Neuronal stem cell (in vitro differentiated cells): ENCODE results near the gene RIN3.

Experiments
- DNase-seq: peaks from one replicate; pipeline ENCODE4 v3.0.0-alpha.2; 2013; ENCODE audit warnings: low spot score
- H2AFZ ChIP-seq: one replicate; pipeline ENCODE4 v1.6.1; 2013; ENCODE audit warnings: mild to moderate bottlenecking, low read length, inconsistent platforms
- H2AK5ac ChIP-seq: 2 replicates; pipeline ENCODE4 v1.6.1; 2013; ENCODE audit warnings: low read depth, mild to moderate bottlenecking, inconsistent platforms, low read length, moderate library complexity, mixed read lengths
- H2BK120ac ChIP-seq: 2 replicates; pipeline ENCODE4 v1.6.1; 2013; ENCODE audit warnings: low read depth, mild to moderate bottlenecking, inconsistent platforms, low read length, moderate library complexity, mixed read lengths
- H2BK12ac ChIP-seq: one replicate; pipeline ENCODE4 v1.6.1; 2013; ENCODE audit warnings: low read length, inconsistent platforms
- H2BK15ac ChIP-seq: 2 replicates; pipeline ENCODE4 v1.6.1; 2013; ENCODE audit warnings: mild to moderate bottlenecking, low read length, inconsistent platforms, mixed read lengths
- H2BK5ac ChIP-seq: one replicate; pipeline ENCODE4 v1.6.1; 2013; ENCODE audit warnings: inconsistent platforms, mild to moderate bottlenecking, low read length, moderate library complexity
- H3K14ac ChIP-seq: one replicate; pipeline ENCODE4 v1.6.1; 2013; ENCODE audit warnings: low read length, inconsistent platforms
- H3K18ac ChIP-seq: 2 replicates; pipeline ENCODE4 v1.6.1; 2013; ENCODE audit warnings: low read length, inconsistent platforms
- H3K23ac ChIP-seq: 2 replicates; pipeline ENCODE4 v1.6.1; 2013; ENCODE audit warnings: low read depth, mild to moderate bottlenecking, mixed read lengths, low read length, inconsistent platforms; ENCODE audit not compliant: poor library complexity
- H3K27ac ChIP-seq: replicated peaks from 3 replicates; pipeline ENCODE4 v1.5.1; 2013; ENCODE audit warnings: low read length, inconsistent platforms
- H3K27me3 ChIP-seq, 3 experiments: 2 replicates each; pipeline ENCODE4 v1.6.1; 2013; ENCODE audit warnings: low read length in 3 of 3, mild to moderate bottlenecking in 2 of 3, inconsistent platforms in 1 of 3, low read depth in 1 of 3, mixed read lengths in 1 of 3, moderate library complexity in 1 of 3; ENCODE audit not compliant: control insufficient read depth in 3 of 3, insufficient read depth in 3 of 3
- H3K36me3 ChIP-seq, 2 donors: replicated peaks in 1 of 2; 2 replicates each; pipeline ENCODE4 v1.6.1; 2013; ENCODE audit warnings: low read length in 2 of 2; ENCODE audit not compliant: control insufficient read depth in 2 of 2, insufficient read depth in 2 of 2
- H3K4ac ChIP-seq: 2 replicates; pipeline ENCODE4 v1.6.1; 2013; ENCODE audit warnings: inconsistent platforms, mild to moderate bottlenecking, low read length, moderate library complexity
- H3K4me1 ChIP-seq, 2 donors: 1 replicate in 1 of 2; 2 replicates in 1 of 2; pipeline ENCODE4 v1.6.1; 2013; ENCODE audit warnings: low read length in 2 of 2, low read depth in 1 of 2; ENCODE audit not compliant: control insufficient read depth in 2 of 2, insufficient read depth in 1 of 2
- H3K4me2 ChIP-seq: one replicate; pipeline ENCODE4 v1.6.1; 2013; ENCODE audit warnings: mild to moderate bottlenecking, low read length, inconsistent platforms; ENCODE audit not compliant: insufficient read depth, poor library complexity, severe bottlenecking
- H3K4me3 ChIP-seq, 2 donors: 2 replicates each; pipeline ENCODE4 v1.5.1; 2013; ENCODE audit warnings: low read length in 2 of 2, mild to moderate bottlenecking in 2 of 2, inconsistent platforms in 1 of 2, moderate library complexity in 1 of 2
- H3K79me1 ChIP-seq: one replicate; pipeline ENCODE4 v1.6.1; 2013; ENCODE audit warnings: low read depth, mild to moderate bottlenecking, inconsistent platforms, low read length, moderate library complexity
- H3K9ac ChIP-seq: one replicate; pipeline ENCODE4 v1.6.1; 2013; ENCODE audit warnings: mild to moderate bottlenecking, low read depth, low read length, inconsistent platforms; ENCODE audit not compliant: poor library complexity
- H3K9me3 ChIP-seq, 2 donors: replicated peaks in 1 of 2; 2 replicates each; pipeline versions ENCODE3 to v1.6.1; 2013; ENCODE audit warnings: low read length in 2 of 2, mild to moderate bottlenecking in 2 of 2, inconsistent platforms in 1 of 2, low read depth in 1 of 2, mixed read lengths in 1 of 2, moderate library complexity in 1 of 2; ENCODE audit not compliant: control insufficient read depth in 2 of 2, insufficient read depth in 1 of 2
- H4K8ac ChIP-seq: one replicate; pipeline ENCODE4 v1.6.1; 2013; ENCODE audit warnings: low read depth, mild to moderate bottlenecking, inconsistent platforms, low read length, moderate library complexity
- H4K91ac ChIP-seq: one replicate; pipeline ENCODE4 v1.6.1; 2013; ENCODE audit warnings: low read length, low read depth, mild to moderate bottlenecking, inconsistent platforms; ENCODE audit not compliant: poor library complexity
- WGBS, 2 donors: extraction: QIAGEN DNeasy Blood & Tissue Kit; methylation state at CpG; one replicate each; pipeline ENCODE4 v1.1.7; 2013; ENCODE audit warnings: missing lambda C conversion rate in 2 of 2, mixed read lengths in 1 of 2; ENCODE audit not compliant: insufficient read length in 2 of 2, insufficient replicate concordance in 1 of 2; ENCODE audit errors: extremely low coverage in 2 of 2; 5-methylcytosine and 5-hydroxymethylcytosine counted together

RIN3 gene

DNA sequence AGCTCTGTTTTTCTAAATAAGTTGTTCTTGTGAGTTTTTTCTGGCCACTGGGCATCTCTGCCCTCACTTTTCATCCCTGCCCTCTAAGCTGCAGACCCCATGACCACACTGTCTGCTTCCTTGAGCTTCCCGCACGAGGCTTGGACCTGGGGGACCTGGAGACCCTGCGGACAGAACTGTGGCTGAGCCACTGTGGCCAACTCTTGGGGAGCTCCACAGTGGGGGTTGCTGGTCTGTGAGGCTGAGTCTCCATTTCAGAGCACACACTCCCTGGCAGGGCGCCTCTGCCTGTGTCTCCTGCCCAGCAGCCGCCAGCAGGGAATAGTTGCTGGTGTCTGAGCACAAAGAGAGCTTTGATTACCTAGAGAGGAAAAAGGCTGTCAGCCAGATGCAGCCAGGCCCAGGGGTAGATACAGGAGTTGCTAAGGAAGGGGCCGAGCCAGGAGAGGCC, 13.1 kb upstream of the RIN3 start:
- no peak overlapping the region for H2AK5ac ChIP-seq
- H3K4ac ChIP-seq, result no peak overlapping the region
- H3K27ac ChIP-seq, result no peak overlapping the region
- peaks cover 4 to 10% of the 10 kb centered on the region in 2 donors for H3K4me1 ChIP-seq
- H3K4me2 ChIP-seq, result no peak overlapping the region
- H2BK5ac ChIP-seq, result no peak overlapping the region
- peak overlapping the region; percentile 24 for H2AFZ ChIP-seq
- no peaks in the 10 kb centered on the region for H3K79me1 ChIP-seq
- no CpG with 5 or more reads among the region's 6 CpGs for WGBS, 2 donors
- H4K8ac ChIP-seq, result no peak overlapping the region
- no peak overlapping the region for H3K4me3 ChIP-seq
- H3K27me3 ChIP-seq, result peaks cover 0 to 1% (median 0%) of the 10 kb centered on the region in 3 experiments
- H3K23ac ChIP-seq, result no peak overlapping the region
- H2BK120ac ChIP-seq, result no peak overlapping the region
- no peak for DNase-seq
- peak overlapping the region; percentile 38 for H3K18ac ChIP-seq
- H2BK12ac ChIP-seq, result no peak overlapping the region
- H4K91ac ChIP-seq, result no peak overlapping the region
- no peaks in the 10 kb centered on the region for H3K9me3 ChIP-seq
- no peak overlapping the region for H3K14ac ChIP-seq
- no peaks in the 10 kb centered on the region for H3K36me3 ChIP-seq
- H2BK15ac ChIP-seq, result no peak overlapping the region
- H3K9ac ChIP-seq, result no peak overlapping the region

- Histone ChIP-seq H2BK12ac (no peak overlapping the region), H3K4me1 (peaks cover 4 to 10% of the 10 kb centered on the region in 2 donors), H3K18ac (no peak overlapping the region), H3K23ac (no peak overlapping the region), H2BK120ac (no peak overlapping the region), H3K4me3 (no peak overlapping the region), H2BK5ac (no peak overlapping the region), H3K36me3 (no peaks in the 10 kb centered on the region), H3K14ac (no peak overlapping the region), H3K9ac (no peak overlapping the region), H3K4ac (no peak overlapping the region), H2AK5ac (no peak overlapping the region), H4K91ac (no peak overlapping the region), H4K8ac (no peak overlapping the region), H2BK15ac (no peak overlapping the region), H3K9me3 (no peaks in the 10 kb centered on the region), H3K27ac (no peak overlapping the region), H3K27me3 (peaks cover 0 to 3% (median 0%) of the 10 kb centered on the region in 3 experiments), H2AFZ (no peak overlapping the region), H3K79me1 (no peaks in the 10 kb centered on the region), H3K4me2 (no peak overlapping the region)
- WGBS, 2 donors, result no CpG with 5 or more reads among the region's 5 CpGs
- no peak for DNase-seq
Observed at GRCh38 chr14:92501891-92502351, 11.7 kb upstream of the RIN3 start.

GRCh38 chr14:92502541-92503286, 10.9 kb upstream of the RIN3 start:
- Histone ChIP-seq H4K8ac (no peak overlapping the region), H3K4me2 (no peak overlapping the region)

DNA sequence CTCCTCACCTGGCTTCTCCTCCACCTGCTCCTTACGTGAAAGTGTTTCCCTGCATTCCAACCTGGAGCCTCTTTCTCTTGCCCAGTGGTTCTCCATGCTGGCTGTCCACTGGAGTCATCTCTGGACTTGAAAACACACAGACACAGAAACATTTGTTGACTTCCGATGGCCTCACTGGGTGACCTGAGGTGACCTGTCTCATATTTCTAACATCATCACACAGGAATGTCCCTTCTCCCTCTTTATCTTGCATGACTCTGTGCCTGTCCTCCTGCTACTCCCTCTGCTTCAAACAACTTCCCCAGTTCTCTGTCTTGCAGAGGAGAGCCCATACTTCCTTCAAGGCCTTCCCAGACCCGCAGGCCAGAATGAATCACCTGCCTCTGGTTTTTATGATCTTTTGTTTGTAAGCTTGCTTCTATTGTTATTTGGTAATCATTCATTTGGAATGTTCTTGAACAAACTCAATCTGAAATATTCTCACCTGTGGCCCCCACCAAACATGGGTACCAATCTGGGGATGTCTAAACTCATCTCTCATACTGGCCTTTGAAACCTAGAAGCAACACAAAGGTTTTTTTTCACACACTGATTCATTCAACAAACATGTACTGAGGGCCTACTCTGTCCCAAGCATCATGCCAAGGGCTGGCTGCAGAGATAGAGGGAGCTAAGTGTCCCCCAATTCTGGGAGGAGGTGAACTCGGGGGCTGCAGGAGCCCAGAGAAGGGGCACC, 9.7 kb upstream of the RIN3 start:
- Histone ChIP-seq H3K23ac (no peak overlapping the region), H3K79me1 (no peaks in the 10 kb centered on the region), H3K36me3 (no peaks in the 10 kb centered on the region), H2BK15ac (no peak overlapping the region), H3K9me3 (no peaks in the 10 kb centered on the region), H3K4me2 (no peak overlapping the region), H2AFZ (no peak overlapping the region), H2BK5ac (no peak overlapping the region), H3K14ac (no peak overlapping the region), H4K8ac (no peak overlapping the region), H3K27me3 (peaks cover 0 to 9% (median 0%) of the 10 kb centered on the region in 3 experiments), H2BK12ac (no peak overlapping the region), H3K27ac (no peak overlapping the region), H3K18ac (no peak overlapping the region), H2AK5ac (no peak overlapping the region), H4K91ac (no peak overlapping the region), H3K4me1 (peaks cover 0 to 4% of the 10 kb centered on the region in 2 donors), H2BK120ac (no peak overlapping the region), H3K4ac (no peak overlapping the region), H3K9ac (no peak overlapping the region), H3K4me3 (no peak overlapping the region)
- no CpG with 5 or more reads among the region's 4 CpGs for WGBS, 2 donors
- DNase-seq, result no peak

More at GRCh38 chr14:92502541-92503286, 10.9 kb upstream of the RIN3 start:
- Histone ChIP-seq H2BK15ac (no peak overlapping the region), H2AFZ (no peak overlapping the region), H3K18ac (no peak overlapping the region), H4K91ac (no peak overlapping the region), H3K9ac (no peak overlapping the region), H2BK120ac (no peak overlapping the region), H2AK5ac (no peak overlapping the region), H3K9me3 (no peaks in the 10 kb centered on the region), H3K27ac (no peak overlapping the region), H3K36me3 (no peaks in the 10 kb centered on the region), H2BK5ac (no peak overlapping the region), H3K4me1 (peaks cover 0 to 5% of the 10 kb centered on the region in 2 donors), H3K23ac (no peak overlapping the region), H3K4ac (no peak overlapping the region), H3K27me3 (peaks cover 0 to 3% (median 0%) of the 10 kb centered on the region in 3 experiments), H2BK12ac (no peak overlapping the region), H3K79me1 (no peaks in the 10 kb centered on the region), H3K14ac (no peak overlapping the region), H3K4me3 (no peak overlapping the region)
- WGBS, 2 donors, result no CpG with 5 or more reads among the region's 9 CpGs
- DNase-seq, result no peak
